ENCODE measurements around the gene SFSWAP. TPM values are rescaled to one million over a fixed set of nuclear protein-coding genes. Genes with fewer than 3 reads are reported as not detected.

Gene SFSWAP
- polyA plus RNA-seq, 1 experiment: 12.5 TPM

GRCh38 chr12:131699434-131699833 is 11.5 kb upstream of the SFSWAP start:
- ChIA-PET POLR2A (no interaction called here), CTCF (no interaction called here)
- H3K9me3 ChIP-seq (ENCODE audit: control insufficient read depth, insufficient read depth, low read length): no peaks in the 10 kb centered on the region
- no peak for TF ChIP-seq CTCF (IDR thresholded peaks at IDR 0.05; ENCODE audit: low read depth, low read length)
- no peak overlapping the region for H3K27ac ChIP-seq (ENCODE audit: low read depth, low read length)
- DNase-seq (ENCODE audit: low read depth, low spot score): no peak
- no peak overlapping the region for H3K4me3 ChIP-seq (ENCODE audit: low read depth, low read length)
- no peaks in the 10 kb centered on the region for H3K27me3 ChIP-seq (ENCODE audit: control insufficient read depth, insufficient read depth, low read length)

- Histone ChIP-seq H3K4me3 (ENCODE audit: low read depth, low read length) (no peak overlapping the region), H3K27me3 (ENCODE audit: control insufficient read depth, insufficient read depth, low read length) (no peaks in the 10 kb centered on the region), H3K9me3 (ENCODE audit: control insufficient read depth, insufficient read depth, low read length) (peaks cover 3% of the 10 kb centered on the region; the same call in 1 of the 2 replicates), H3K27ac (ENCODE audit: low read depth, low read length) (no peak overlapping the region)
- DNase-seq (ENCODE audit: low read depth, low spot score): no peak
- ChIA-PET POLR2A (no interaction called here), CTCF (no interaction called here)
- no peak for TF ChIP-seq CTCF (IDR thresholded peaks at IDR 0.05; ENCODE audit: low read depth, low read length)
These were observed 10.6 kb upstream of the SFSWAP start for GRCh38 chr12:131700271-131700670.

- DNase-seq (ENCODE audit: low read depth, low spot score): no peak
- H3K27me3 ChIP-seq (ENCODE audit: control insufficient read depth, insufficient read depth, low read length): no peaks in the 10 kb centered on the region
- peaks cover 3% of the 10 kb centered on the region; the same call in 1 of the 2 replicates for H3K9me3 ChIP-seq (ENCODE audit: control insufficient read depth, insufficient read depth, low read length)
- H3K4me3 ChIP-seq (ENCODE audit: low read depth, low read length): no peak overlapping the region
- CTCF ChIA-PET: no interaction called here
- no peak overlapping the region for H3K27ac ChIP-seq (ENCODE audit: low read depth, low read length)
- TF ChIP-seq CTCF (IDR thresholded peaks at IDR 0.05; ENCODE audit: low read depth, low read length): no peak
- POLR2A ChIA-PET: no interaction called here
These were observed 9.0 kb upstream of the SFSWAP start for GRCh38 chr12:131701705-131702572.

- H3K27ac ChIP-seq (ENCODE audit: low read depth, low read length): no peak overlapping the region
- no peaks in the 10 kb centered on the region for H3K27me3 ChIP-seq (ENCODE audit: control insufficient read depth, insufficient read depth, low read length)
- CTCF ChIA-PET: no interaction called here
- no peak for DNase-seq (ENCODE audit: low read depth, low spot score)
- H3K4me3 ChIP-seq (ENCODE audit: low read depth, low read length): no peak overlapping the region
- POLR2A ChIA-PET: no interaction called here
- TF ChIP-seq CTCF (IDR thresholded peaks at IDR 0.05; ENCODE audit: low read depth, low read length): no peak
- H3K9me3 ChIP-seq (ENCODE audit: control insufficient read depth, insufficient read depth, low read length): peaks cover 3% of the 10 kb centered on the region; the same call in 1 of the 2 replicates
These were observed 8.4 kb upstream of the SFSWAP start for GRCh38 chr12:131702573-131702877.

- no peak overlapping the region for H3K27ac ChIP-seq (ENCODE audit: low read depth, low read length)
- no peaks in the 10 kb centered on the region for H3K27me3 ChIP-seq (ENCODE audit: control insufficient read depth, insufficient read depth, low read length)
- TF ChIP-seq CTCF (IDR thresholded peaks at IDR 0.05; ENCODE audit: low read depth, low read length): no peak
- no peak for DNase-seq (ENCODE audit: low read depth, low spot score)
- H3K4me3 ChIP-seq (ENCODE audit: low read depth, low read length): no peak overlapping the region
- peaks cover 3% of the 10 kb centered on the region; the same call in 1 of the 2 replicates for H3K9me3 ChIP-seq (ENCODE audit: control insufficient read depth, insufficient read depth, low read length)
- POLR2A ChIA-PET: no interaction called here
- CTCF ChIA-PET: no interaction called here
These were observed 7.7 kb upstream of the SFSWAP start for GRCh38 chr12:131703161-131703560.
